ENCODE data around the gene ATP8B3. TPM values are rescaled to one million over a fixed set of nuclear protein-coding genes. Genes with fewer than 3 reads are reported as not detected.
A peak's percentile ranks its signal among the peaks of the same experiment; 100 is the strongest.

The ATP8B3 gene
- total and polyA plus RNA-seq, 9 of the 15 experiments (the other 6 are each of a cell fraction or from before 2014, with no cell fraction given): 1.2 to 12.3 (median 3.8) TPM

GRCh38 chr19:1855040-1855827, 43.2 kb upstream of the ATP8B3 start (continued):
- no peak for TF ChIP-seq KDM1A (IDR thresholded peaks at IDR 0.05)
- TF ChIP-seq KDM2B (CRISPR knock-in tag; IDR thresholded peaks at IDR 0.05): 0 out of 2 replicates have a peak, but pooled peaks have one; percentile 35
- TF ChIP-seq GTF2F1 (IDR thresholded peaks at IDR 0.05; ENCODE audit: low read depth, low read length): peak; percentile 39; the same call in 1 of the 2 replicates
- 0 out of 2 replicates have a peak, but pooled peaks have one; percentile 40 for TF ChIP-seq CTBP1 (IDR thresholded peaks at IDR 0.05; ENCODE audit: borderline replicate concordance)
- TF ChIP-seq NKRF (IDR thresholded peaks at IDR 0.05; ENCODE audit: borderline replicate concordance): peak; percentile 43
- TF ChIP-seq NCOR1 (IDR thresholded peaks at IDR 0.05): no peak
- TF ChIP-seq SP1 (CRISPR knock-in tag; IDR thresholded peaks at IDR 0.05): peak; percentile 80
- TF ChIP-seq HMGN3 (IDR thresholded peaks at IDR 0.05; ENCODE audit: borderline replicate concordance, extremely low read depth, insufficient read length, low read depth, low read length): peak; percentile 56
- TF ChIP-seq, protein P1, sequence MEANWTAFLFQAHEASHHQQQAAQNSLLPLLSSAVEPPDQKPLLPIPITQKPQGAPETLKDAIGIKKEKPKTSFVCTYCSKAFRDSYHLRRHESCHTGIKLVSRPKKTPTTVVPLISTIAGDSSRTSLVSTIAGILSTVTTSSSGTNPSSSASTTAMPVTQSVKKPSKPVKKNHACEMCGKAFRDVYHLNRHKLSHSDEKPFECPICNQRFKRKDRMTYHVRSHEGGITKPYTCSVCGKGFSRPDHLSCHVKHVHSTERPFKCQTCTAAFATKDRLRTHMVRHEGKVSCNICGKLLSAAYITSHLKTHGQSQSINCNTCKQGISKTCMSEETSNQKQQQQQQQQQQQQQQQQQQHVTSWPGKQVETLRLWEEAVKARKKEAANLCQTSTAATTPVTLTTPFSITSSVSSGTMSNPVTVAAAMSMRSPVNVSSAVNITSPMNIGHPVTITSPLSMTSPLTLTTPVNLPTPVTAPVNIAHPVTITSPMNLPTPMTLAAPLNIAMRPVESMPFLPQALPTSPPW (CRISPR knock-in tag; IDR thresholded peaks at IDR 0.05): peak; percentile 79
- TF ChIP-seq XRCC5 (IDR thresholded peaks at IDR 0.05; ENCODE audit: low read depth, low read length): no peak
- peak; percentile 72 for TF ChIP-seq GABPA (tag; conservative IDR thresholded peaks at IDR 0.05; ENCODE audit: low read depth)
- 0 out of 2 replicates have a peak, but pooled peaks have one; percentile 12 for TF ChIP-seq ATF6 (CRISPR knock-in tag; IDR thresholded peaks at IDR 0.05)
- TF ChIP-seq NR2F6 (CRISPR knock-in tag; IDR thresholded peaks at IDR 0.05): no peak
